Cardiac septum (tissue), 1 donor: ENCODE data around the gene MFAP4. TPM values are rescaled to one million over a fixed set of nuclear protein-coding genes. Genes with fewer than 3 reads are reported as not detected.
A peak's percentile ranks its signal among the peaks of the same experiment; 100 is the strongest.

Source experiments
- DNase-seq: peaks from one replicate; pipeline ENCODE4 v3.0.0-alpha.2; 2020; ENCODE audit warnings: low spot score
- intact Hi-C: fragments of 100-400 bp; cut with DNase I; formaldehyde crosslinking; loops from one replicate; pipeline ENCODE4 v1.14.0; 2022
- microRNA-seq: library from miRNA; unstranded; fragments of <30 nt; microRNA quantifications from one replicate; pipeline ENCODE4 v1.2.0, GENCODE V29; 2020
- total RNA-seq: library from RNA; stranded (reverse); fragmentation: NEBNext Ultra II Directional; extraction: Animal tissue kit (Norgen Biotek cat#: 25700); gene quantifications from one replicate; pipeline ENCODE4 v1.2.1, GENCODE V29; 2021
- donor health status: DM: no; HTN: no; CAD: no.

The MFAP4 gene
- total RNA-seq, 1 donor from 2014 or later, result 46.2 TPM

DNA sequence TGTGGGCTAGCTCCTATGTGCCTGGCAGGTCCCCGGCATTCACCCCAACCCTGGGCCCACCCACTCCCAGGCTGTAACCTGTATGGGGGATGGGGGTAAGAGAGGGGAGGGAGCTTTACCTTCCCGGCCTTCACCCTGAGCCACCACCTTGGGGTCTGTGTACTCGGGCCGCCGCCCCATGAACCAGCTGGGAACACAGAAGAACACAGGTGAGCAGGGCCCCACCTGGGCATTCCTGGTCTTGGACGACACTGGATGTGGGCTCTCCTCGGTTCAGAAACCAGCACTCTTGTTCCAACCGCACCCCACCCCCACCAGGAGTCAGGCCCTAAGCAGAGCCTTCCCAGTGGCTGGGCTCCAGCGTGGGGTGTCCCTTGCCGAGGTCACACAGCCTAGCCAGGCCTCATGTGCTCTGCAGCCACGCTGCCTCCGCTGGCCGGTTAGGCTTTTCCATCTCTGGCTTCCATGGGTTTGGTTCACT is 43.3 kb downstream of the MFAP4 start:
- peak; percentile 64 for DNase-seq
- intact Hi-C loops, result no loop called here

DNA sequence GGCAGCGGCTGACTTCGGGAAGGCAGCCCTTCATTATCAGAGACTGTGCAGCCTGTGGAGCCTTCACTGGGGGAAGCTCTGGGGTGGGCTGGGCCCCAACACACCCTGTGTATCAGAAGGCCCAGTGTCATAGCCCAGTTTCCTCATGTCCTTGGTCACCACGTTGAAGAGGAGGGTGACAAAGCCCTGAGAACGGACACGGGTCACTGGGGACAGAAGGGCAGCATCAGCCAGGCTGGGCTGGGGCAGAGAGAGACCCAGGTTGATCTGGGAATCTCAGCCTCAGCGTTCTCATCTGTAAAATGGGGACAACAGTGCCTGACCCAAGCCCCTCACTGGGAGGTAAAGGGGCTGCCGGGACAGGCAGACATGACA is 43.7 kb downstream of the MFAP4 start:
- intact Hi-C loops, result no loop called here
- DNase-seq, result peak; percentile 39

DNA sequence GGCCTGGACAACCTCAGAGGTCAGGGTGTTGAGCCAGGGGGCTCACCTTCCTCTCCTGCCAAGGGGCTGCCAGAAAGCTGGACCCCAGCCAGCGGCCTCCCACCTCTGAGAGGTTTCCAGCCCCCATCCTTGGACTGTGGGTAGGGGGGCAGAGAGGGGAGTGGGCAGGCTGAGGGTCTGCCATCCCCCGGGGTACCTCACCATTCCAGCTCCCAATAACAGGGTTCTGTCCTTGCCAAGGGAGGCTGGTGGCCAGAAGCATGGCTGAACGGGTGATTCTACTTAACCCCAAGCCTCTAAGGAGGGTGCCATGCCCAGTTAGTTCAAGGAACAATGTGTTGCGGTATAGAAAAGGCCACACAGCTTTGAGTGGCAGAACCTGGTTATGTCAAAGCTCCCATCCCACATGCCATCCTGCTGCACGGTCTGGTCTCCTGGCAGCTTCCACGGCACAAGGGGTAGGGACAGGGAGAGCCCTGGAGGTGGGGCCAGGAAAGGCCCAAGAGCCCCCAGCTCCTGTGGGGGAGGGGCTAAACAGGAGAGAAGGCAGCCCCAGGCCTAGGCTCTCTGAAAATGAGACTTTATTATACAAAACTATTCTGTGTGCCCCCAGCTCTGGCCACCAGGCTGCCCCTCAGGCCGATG is 44.3 kb downstream of the MFAP4 start:
- peak; percentile 70 for DNase-seq

DNA sequence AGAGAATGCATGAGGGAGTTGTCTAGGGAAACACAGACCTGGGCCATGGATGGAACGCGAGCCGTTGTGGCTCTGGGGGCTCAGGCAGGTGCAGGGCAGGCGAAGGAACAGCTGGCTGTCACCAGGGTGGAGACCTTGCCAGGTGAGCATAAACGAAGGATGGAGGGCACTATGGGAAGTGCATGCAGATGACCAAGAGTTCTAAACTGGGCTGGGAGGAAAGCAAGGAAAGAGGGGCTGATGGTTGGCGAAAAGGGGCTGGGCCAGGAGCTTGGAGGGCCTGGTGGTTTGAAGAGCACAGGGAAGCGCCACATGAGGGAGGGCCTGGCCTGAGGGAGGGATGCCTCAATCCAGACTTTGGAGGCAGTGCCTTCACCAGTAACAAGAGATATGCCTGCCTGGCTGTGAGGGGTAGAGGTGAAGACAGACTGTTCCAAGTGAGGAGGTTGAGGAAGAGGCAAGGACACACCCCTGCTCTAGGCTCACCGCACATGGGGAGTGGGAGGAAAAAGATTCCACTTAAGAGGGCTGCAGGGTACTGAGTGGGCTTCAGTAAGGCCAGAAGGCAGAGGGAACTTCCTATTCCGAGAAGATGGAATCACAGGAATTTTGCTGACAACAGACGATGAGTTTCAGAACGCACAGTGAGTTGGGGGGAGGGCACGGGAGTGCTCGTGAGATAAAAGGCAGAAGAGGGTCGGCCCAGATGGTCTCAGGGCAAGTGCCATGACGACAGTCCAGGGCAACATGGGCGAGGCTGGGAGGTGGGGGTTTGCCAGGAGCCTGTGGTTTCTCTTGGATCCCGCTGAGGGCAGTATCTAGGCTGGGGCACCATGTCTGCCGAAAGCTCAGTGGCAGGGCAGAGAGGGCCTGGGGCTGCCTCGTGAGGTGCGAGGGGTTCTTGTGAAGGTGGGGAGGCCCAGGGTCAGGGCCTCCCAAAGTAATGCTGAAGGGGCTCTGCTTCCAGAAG is 45.1 kb downstream of the MFAP4 start:
- intact Hi-C loops, result no loop called here
- peak; percentile 67 for DNase-seq

More for the DNA sequence above, 44.3 kb downstream of the MFAP4 start:
- intact Hi-C loops, result no loop called here

DNA sequence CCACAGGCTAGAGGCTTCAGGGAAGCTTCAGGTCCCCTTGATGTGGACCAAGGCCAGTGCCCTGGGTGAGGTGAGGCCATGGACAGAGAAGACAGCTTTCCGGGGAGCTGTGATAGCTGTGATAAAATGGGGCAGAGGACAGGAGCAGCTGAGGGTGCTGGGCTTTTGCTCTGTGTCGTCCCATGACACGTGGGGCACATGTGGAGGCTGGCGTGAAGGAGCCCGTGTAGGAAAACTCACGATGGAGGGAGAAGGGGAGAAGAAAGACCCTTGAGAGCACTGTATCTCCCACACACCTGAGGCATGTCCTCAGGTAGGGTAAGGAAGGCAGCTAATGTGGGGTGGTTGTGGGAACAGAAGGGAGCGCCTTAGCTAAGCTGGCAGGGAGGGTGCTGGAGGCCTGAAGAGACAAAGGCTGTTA is 45.8 kb downstream of the MFAP4 start:
- peak; percentile 41 for DNase-seq
- intact Hi-C loops, result no loop called here

DNA sequence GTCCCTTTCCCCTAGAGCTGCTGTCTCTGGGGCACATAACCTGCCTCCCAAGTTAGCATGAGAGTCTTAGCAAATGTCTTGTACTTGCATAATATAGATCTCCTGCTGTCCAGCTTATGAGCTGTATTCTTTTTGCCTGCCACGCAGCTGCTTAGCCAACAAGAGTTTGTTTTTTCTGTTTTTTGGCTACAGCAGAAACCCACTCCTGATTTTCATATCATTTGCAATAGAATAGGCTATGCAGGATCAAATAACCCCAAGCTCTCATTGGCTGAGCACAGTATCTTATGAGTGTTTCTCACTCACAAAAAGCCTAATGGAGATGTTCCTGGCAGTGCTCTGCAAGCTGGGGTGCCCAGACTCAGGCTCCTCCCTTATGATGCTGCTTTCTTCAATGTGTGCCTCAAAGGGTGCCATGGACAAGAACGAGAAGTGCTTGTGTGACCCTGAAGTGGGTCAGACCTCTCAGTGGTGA is 47.6 kb downstream of the MFAP4 start:
- DNase-seq, result peak; percentile 35
- intact Hi-C loops, result no loop called here

DNA sequence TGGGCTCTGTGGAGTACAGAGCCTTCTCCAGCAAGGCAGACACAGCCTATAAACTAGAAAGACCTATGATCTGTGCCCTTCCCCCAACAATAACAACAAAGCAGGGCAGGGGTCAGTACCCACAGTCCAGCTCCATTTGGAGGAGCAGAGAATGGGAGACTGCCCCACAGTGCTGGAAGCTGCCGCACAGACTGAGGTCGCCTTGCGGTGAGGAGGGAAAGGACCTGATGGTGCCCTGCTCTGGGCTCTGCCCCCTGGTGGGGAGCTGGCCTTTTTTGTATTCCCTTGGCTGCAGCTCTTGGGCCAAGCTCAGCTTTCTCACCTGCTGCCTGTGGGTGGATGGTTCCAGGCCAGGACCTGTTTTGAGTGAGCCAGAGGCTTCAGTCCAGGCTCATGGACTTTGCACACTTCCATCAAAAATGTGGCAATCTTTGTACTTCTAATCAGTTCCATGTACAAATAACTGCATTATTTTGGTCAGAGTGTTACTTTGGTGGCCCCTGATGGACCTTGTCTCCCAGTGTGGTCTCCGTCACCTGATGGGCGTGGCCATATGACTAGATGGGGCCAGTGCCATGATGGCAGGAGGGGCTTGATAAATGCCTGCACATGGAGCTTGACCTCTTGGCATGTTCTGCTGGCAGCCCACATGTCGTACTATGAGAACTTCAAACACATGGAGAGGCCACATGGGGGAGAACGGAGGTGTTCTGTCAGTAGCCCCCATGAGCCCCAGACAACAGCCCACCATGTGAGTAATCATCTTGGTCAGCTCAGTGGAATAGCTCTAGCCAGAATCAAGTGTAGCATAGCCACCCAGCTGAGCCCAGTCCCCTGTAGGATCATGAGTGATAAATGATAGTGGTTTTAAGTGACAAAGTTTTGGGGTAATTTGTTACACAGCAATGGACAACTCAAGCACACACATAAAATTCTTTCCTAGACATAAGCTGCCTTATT is 48.7 kb downstream of the MFAP4 start:
- intact Hi-C loops, result no loop called here
- DNase-seq, result no peak

DNA sequence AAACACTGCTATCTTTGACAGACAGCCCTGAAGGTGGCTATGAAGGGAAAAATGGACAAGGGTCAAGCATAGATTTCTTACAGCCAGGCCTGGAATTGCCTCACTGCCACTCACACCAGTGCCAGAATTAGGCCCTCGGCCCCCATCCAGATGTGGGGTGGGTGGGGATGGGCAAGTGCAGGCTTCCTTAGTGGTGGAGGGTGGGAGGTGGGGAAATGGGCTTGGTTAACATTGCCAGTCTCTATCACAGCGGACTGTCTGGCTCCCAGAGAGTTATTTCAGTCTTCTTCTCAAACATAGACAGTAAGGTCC is 49.3 kb downstream of the MFAP4 start:
- intact Hi-C loops, result no loop called here
- no peak for DNase-seq

DNA sequence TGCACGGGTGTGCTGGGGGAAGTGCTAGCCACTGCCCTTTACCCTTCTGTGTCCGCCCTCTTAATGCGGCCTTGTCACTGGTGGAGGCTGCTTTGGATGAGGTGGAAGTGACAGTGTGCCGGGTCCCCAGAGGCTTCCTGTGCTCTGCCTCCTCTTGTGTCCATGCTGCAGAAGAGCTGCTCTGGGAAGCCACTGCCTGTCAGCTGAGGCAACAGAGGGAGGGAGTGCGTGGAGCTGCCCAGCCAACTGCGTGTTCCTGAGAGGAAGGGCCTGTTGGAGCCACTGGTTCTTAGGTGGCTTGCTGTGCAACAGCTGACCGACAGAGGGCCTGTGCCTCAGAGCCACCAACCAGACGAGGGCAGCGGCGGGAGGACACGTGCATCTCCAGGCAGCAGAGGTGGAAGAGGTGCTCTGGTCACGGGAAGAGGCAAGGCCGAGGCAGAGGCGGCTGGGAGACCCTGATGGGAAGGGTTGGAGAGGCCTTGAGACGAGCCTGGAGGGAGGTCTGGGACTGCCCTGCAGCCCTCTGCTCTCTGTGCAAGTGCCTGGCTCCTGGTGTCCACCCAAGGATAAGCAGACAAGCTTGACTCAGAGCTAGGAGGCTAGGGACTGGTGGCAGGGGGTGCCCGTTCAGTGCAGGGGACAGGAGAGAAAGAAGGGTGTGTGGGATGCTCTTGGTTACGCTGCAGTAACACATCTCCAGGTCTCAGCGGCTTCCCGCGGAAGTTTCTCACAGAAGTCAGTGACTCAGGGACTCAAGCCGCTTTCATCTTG is 49.9 kb downstream of the MFAP4 start:
- DNase-seq, result peak; percentile 84
- intact Hi-C loops, result no loop called here

DNA sequence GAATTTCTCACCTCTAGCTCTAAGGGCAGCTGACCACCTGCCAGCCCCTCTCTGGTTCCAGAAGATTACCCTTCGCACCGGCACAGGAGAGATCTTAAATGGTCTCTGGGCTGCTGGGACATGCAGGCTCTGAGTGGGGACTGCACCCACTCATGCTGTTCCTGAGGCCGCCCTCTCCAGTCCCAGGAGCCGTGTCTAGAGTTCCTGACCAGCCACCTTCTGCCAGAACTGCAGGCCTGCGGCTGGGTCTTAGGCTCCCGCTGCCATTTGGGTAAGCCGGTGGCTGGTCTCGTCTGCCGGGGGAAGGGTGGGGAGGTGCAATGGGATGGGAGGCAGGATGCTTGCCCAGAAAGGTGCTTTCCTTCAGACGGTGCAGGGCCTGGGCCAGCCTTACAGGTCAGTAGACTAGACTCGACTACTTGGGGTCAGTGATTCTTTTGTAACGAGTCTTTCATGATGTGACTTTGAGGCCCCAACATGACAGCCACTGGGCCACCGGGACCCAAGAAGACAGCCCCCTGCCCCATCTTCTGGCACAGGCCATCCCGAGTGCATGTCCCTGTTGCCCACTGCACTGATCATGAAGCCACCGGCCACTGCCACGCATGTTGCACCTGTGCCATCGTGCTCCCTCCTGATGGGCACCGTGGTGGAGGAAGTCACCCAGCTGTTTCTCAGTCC is 50.9 kb downstream of the MFAP4 start:
- intact Hi-C loops, result no loop called here
- DNase-seq, result no peak

DNA sequence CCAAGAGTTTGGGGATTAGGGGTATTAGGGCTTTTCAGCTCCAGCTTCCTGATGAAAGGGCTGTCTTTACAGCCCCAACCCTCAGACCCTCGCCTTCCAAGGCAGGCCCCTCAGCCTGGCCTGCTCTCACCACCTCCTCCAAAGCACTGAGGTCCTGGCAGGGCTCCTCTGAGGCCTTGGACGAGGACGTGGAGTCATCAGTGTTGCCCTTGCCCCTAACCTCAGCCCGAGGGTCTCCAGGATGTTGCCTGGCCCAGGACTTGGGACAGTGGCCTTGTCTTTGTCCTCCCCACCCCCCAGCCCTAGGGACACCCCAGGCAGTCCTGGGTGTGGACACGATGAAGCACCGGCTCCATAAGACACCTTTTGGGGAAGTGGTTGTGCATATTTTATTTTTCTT is 52.7 kb downstream of the MFAP4 start:
- intact Hi-C loops, result no loop called here
- no peak for DNase-seq

DNA sequence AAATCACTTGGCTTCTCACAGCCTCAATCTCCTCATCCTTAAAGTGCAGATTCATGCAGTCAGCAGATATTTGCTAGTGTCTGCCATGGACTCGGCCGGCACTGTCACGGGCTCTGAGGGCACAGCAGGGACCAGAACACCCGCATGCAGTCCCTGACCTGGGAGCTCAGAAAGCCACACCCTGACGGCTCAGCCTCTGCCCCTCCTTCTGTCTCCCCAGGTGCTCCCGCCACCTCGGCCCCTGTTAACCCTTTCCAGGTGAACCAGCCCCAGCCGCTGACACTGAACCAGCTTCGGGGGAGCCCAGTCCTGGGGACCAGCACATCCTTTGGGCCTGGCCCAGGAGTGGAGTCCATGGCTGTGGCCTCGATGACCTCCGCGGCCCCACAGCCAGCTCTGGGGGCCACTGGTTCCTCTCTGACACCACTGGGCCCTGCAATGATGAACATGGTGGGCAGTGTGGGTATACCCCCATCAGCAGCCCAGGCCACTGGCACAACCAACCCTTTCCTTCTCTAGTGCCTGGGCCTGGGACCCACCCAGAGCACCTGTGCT is 53.2 kb downstream of the MFAP4 start:
- DNase-seq, result no peak
- intact Hi-C loops, result no loop called here

Small RNA genes within 50 kb of the gene (microRNA-seq; reads per million reads assigned to microRNA genes)
- 152 reads per million, percentile 61 among the genes with 10 or more reads in this experiment for gene MIR1180

Other genes with a start within 250 kb of the MFAP4 start
- gene EPN2, start 149.8 kb downstream of the MFAP4 start, total RNA-seq, result 78.4 TPM
- 9.7 TPM for gene B9D1, start 24.5 kb downstream of the MFAP4 start, total RNA-seq
- 17.5 TPM for gene MAPK7, start 8.7 kb downstream of the MFAP4 start, total RNA-seq
- gene RNF112, start 24.0 kb upstream of the MFAP4 start, total RNA-seq, result 2.5 TPM
- gene SLC47A1, start 146.7 kb upstream of the MFAP4 start, total RNA-seq, result 11.8 TPM